SKM-1 treated with dmso at 0.1 percent for 144 hours (cell line): ENCODE results near the gene TSPAN5.

Source experiments
- DNase-seq: peaks from one replicate; lab custom pipeline; 2025; ENCODE audit not compliant: unreplicated experiment; lab: John Stamatoyannopoulos, UW

Gene TSPAN5

GRCh38 chr4:98620087-98620784 is 38.2 kb downstream of the TSPAN5 start:
- no peak for DNase-seq

DNA sequence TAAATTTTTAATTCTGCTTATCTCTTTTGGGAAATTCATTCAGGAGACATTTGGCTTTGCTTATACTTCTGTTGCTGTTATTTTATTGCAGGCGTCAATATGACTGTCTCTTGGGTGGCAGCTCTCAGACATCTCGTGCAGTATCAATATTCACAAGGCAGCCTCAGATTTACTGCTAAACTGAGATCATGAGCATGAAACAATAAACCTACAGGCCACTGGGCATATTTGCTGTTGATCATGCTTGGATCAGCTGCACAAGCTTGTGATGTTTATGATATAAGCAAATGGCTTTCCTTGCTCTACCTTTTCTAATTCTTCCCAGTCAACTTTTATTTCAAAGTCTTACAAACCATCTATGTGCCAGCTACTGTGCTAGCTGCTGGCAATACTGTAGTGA is 39.2 kb downstream of the TSPAN5 start:
- DNase-seq = no peak

GRCh38 chr4:98618680-98619079 is 39.7 kb downstream of the TSPAN5 start:
- DNase-seq = no peak

GRCh38 chr4:98617358-98618047 is 40.9 kb downstream of the TSPAN5 start:
- no peak for DNase-seq

- DNase-seq = no peak
Observed at GRCh38 chr4:98615991-98616390, 42.4 kb downstream of the TSPAN5 start.

DNA sequence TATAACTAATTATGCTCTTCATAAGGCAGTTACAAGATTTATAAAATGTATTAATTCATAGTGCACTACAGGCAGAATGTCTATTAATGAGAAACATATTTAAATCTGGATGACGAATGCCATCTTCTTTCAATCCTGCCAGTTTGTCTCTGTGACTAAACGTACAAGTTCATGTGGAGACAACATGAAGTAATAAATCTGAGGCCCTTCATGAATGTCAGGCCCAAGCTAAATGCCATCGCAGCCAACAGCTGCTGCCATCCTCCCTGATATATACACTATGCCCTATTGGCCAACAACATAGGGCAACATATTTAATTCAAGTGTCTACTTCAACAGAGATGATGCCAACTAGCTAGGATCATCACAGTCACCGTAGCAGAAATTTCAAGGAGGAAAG is 43.7 kb downstream of the TSPAN5 start:
- no peak for DNase-seq

DNA sequence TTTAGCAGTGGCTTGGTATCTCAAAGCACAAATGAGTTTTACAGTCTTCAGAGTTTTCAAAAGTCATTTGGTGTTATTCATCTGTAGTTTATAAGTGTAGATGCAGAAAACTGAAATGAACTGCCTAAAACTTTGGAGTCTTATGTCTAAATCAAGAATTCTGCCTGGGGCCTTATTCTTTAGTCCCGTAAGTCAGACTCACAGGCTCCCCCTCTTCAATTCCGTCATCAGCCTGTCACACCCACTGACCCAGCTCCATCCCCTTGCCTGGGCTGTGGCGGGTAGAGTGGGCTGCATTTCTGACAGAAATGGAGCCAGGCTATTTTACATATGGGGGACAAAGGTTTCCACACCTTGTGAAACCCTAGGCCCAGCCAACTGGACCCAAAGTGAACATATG is 44.3 kb downstream of the TSPAN5 start:
- DNase-seq = no peak

GRCh38 chr4:98613453-98614075 is 44.8 kb downstream of the TSPAN5 start:
- no peak for DNase-seq

GRCh38 chr4:98612318-98613250 is 45.8 kb downstream of the TSPAN5 start:
- DNase-seq = no peak

DNA sequence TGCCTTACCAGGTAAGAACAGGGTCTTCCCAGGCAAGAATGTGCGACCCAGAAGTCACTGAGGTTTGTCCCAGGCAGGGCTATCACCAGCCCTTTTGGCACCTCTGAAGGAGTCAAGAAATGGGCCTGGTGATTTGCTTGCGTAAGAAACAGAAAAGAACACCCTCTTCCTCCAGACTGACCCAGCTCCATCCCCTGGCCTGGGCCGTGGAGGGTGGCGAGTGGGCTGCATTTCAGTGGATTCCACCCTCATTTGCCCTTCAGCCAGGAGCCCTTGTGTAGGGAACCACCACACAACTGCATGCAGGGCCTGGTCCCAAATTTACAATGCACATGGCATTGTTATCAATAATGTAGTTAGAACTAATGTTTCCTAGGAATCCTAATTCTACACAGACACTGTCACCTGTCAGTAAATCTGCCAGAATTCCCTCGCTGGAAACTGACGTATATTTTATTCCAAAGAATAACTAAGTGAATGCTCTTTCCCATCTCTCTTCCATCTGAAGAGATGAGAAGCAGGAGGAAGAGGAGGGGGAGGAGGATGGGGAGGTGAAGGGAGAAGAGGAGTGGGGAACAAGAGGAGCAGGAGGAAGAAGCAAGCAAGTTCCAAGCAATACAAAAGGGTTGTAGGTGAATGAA is 46.6 kb downstream of the TSPAN5 start:
- no peak for DNase-seq

DNA sequence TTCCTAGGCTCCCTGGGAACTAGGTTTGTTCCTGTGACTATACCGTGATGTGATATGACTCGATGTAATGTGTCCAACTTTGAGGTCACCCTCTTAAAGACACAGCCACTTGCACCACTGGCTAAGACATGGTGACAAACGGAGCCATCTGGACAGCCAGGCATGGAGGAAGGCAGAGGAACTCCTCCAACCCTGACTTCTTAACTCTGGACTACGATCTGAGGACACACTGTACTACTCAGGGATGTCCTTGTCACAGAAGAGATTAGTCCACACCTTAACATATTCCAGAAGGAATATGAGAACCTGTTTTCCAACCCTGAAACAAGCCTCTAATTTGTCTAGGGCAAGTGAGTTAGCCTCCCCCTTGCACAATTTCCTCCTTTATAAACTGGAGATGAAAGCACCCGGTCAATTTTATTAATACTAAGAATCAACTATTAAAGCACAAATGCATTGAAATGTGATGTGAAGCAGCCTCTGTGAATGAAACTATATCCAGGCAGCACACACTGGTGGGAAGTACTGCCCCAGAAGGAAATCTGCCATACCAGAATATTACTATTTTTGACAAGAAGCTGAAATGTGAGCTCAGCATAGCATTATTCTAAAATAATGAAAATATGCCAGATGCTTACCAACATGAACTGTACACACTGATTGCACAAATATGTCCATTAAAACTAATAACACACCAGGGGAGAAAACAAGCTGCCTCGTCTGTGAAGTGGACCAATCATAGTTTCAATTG is 47.3 kb downstream of the TSPAN5 start:
- no peak for DNase-seq

GRCh38 chr4:98610431-98610830 is 48.0 kb downstream of the TSPAN5 start:
- no peak for DNase-seq

DNA sequence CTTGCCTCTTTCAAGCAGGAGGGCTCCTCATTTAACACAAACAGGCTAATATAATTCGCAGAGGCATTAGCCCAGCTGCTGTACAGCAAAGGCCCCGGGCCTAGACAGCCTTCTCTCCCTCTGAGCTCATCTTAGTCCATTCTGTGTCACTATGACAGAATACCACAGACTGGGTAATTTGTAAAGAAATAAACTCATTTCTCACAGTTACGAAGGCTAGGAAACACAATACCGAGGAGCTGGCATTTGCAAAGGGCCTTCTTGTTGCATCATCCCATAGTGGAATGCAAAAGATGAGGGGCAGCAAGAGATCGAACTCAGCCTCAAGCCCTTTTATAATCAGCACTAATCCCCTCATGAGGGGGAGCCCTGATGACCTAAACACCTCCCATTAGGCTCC is 48.5 kb downstream of the TSPAN5 start:
- no peak for DNase-seq

GRCh38 chr4:98608356-98608755 is 50.1 kb downstream of the TSPAN5 start:
- no peak for DNase-seq

- DNase-seq = no peak
Observed at GRCh38 chr4:98606894-98607293, 51.5 kb downstream of the TSPAN5 start.

DNA sequence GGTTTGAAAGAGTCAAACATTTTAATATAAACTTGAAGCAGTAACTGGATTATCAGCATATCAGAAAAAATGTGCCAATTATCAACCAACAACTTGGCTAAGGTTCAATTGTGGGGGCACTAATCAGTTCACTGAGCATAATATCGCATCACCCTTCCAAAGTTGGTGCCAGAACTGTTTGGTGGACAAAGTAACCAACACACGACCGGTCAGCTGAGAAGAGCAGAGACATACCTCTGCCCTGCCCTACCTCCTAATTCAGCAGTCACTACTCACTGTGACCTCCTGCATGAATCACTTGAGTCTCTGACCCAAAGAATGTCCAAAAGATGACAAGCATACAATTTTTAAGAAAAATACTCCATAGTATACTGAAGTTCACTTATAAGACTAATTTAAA is 53.2 kb downstream of the TSPAN5 start:
- no peak for DNase-seq

DNA sequence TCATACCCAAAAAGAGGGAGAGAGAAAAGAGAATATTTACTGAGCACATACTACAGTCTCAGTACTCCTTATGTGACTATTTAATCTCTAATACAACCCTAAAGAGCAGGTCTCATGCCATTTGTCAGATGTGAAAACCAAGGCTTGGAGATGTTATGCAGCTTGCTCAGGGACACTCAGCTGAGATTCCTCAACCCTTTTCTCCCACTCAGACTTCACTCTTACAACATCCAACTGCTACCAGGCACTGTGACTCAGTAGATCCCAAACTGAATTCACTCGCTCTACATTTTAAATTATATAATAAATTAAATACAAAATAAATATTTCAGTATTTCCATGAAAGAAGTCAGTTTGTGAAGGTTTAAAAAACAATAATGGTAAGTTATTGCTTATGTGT is 53.7 kb downstream of the TSPAN5 start:
- DNase-seq = no peak

DNA sequence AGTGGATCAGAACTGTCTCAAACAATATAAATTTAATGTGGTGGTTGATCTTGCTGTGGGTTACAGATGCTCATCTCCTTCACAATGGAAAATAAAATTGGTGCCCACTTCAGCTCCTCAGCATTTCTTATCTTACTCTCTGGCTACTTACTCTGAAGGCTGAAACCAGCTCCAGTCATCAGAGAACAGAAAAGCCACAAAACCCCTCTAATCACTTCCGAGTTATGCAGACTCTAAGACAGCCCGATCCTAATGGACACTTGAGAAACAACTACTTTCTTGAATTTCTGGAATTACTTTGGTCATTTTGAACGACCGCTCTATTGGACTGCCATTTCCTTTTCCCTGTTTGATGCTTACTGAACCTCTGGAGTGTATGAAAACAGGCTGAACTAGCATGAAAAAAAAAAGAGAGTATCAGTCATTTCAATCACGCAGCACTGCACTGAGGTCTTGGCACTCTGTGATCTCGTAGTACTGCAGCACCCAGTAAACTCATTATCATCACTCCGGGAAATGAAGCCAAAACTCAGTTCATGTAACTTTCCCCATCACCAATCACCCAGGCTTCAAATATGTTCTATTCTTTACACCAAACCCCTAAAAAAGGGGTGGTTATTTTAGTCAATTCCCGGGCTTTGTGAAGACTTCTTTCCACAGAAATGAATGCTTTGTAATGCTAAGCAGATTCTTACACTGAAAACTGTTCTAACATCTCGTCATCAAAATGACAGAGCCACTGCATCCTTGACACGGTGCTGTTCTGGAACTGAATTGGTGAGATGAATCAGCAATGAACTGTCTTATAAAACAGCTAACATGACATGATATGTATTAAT is 54.5 kb downstream of the TSPAN5 start:
- no peak for DNase-seq

DNA sequence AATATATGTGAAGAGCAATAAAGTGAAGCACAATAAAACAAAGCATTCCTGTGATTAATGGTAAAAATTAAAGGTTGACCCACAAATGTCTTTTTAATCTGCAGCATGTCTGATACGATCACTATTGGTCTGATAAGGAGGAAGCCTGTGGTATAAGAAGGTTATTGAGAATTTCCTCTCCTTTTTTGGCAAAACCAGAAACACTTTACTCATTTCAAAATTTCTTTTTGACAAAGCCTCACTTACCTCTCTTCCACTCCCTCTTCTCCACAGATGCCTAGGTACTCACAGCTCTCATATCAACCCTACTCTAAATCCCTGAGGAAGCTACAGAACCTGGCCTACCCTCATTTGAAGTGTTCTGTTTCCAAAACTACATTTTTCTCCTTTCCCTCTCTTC is 56.1 kb downstream of the TSPAN5 start:
- no peak for DNase-seq
